Sigmoid colon (tissue), 3 donors: ENCODE measurements around the gene MID1.

ENCODE experiments used
- POLR2A ChIP-seq, 2 donors: fragments of 450-650 bp; IDR thresholded peaks; one replicate each; pipeline ENCODE4 v1.6.1; 2016; ENCODE audit warnings: antibody characterized with exemption in 2 of 2, mild to moderate bottlenecking in 2 of 2, moderate library complexity in 2 of 2
- TF ChIP-seq, protein P1 (sequence below), 4 experiments: fragments of 450-650 bp in 3 of 4; fragments of 200-600 bp in 1 of 4; IDR thresholded peaks; one replicate each; pipeline ENCODE4 v1.5.1; 2016 to 2019; ENCODE audit warnings: antibody characterized with exemption in 4 of 4, mild to moderate bottlenecking in 3 of 4, moderate library complexity in 2 of 4

DNA sequence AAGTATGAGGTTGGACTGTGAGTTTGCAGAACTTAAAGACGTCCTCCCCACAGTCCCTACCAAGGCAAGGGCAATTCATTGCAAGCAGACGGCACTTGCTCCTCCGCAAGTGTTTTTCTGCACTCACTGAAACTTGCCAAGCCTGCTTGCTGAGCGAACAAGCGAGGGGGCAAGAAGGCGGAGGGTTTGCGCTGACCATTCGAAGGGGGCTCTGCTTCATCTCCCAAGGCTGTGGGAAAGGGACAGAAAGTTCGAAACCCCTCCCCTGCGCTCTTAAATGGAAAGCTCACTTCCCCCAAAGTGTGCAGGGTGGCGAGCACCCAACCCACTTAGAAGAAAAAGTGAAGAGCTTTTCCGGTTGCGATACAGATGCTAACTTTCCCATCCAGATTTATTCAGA, 1.4 kb downstream of the MID1 start:
- TF ChIP-seq, protein P1, sequence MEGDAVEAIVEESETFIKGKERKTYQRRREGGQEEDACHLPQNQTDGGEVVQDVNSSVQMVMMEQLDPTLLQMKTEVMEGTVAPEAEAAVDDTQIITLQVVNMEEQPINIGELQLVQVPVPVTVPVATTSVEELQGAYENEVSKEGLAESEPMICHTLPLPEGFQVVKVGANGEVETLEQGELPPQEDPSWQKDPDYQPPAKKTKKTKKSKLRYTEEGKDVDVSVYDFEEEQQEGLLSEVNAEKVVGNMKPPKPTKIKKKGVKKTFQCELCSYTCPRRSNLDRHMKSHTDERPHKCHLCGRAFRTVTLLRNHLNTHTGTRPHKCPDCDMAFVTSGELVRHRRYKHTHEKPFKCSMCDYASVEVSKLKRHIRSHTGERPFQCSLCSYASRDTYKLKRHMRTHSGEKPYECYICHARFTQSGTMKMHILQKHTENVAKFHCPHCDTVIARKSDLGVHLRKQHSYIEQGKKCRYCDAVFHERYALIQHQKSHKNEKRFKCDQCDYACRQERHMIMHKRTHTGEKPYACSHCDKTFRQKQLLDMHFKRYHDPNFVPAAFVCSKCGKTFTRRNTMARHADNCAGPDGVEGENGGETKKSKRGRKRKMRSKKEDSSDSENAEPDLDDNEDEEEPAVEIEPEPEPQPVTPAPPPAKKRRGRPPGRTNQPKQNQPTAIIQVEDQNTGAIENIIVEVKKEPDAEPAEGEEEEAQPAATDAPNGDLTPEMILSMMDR (IDR thresholded peaks at IDR 0.05) = no peak
- TF ChIP-seq POLR2A (IDR thresholded peaks at IDR 0.05) = no peak
